ENCODE results near the gene TMEM165.

Gene TMEM165

DNA sequence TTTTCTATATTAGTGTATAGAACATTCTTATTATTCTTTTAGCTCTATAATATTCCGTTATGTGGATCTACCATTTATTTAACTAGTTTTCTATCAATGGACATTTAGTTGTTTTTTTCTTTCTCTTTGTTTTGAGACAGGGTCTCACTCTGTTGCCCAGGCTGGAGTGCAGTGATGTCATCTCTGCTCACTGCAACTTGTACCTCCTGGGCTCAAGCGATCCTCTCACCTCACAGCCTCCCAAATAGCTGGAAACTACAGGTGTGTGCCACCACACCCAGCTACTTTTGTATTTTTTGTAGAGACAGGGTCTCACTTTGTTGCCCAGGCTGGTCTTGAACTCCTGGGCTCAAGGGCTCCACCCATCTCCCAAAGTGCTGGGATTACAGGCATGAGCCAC lies 10.8 kb downstream of the TMEM165 start:
- no peak for DNase-seq (ENCODE audit: low read depth)

DNA sequence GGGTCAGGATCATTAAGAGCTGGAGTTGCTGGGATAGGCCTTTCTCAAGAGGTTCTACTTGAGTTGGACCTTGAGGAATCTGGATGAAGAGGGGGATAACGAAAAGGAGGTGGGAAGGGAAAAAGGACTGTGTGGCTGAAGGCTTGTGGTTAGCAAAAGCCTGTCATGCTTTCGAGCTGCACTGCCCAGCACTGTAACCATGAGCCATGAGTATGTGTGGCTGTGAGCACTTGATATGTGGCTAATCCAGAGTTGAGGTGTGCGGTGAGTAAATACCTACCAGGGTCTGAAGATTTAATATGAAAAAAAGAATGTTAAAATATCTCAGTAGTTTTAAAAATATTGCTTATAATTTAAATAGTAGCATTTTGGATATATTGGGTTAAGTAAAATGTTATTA lies 11.4 kb downstream of the TMEM165 start:
- DNase-seq (ENCODE audit: low read depth), result no peak

DNA sequence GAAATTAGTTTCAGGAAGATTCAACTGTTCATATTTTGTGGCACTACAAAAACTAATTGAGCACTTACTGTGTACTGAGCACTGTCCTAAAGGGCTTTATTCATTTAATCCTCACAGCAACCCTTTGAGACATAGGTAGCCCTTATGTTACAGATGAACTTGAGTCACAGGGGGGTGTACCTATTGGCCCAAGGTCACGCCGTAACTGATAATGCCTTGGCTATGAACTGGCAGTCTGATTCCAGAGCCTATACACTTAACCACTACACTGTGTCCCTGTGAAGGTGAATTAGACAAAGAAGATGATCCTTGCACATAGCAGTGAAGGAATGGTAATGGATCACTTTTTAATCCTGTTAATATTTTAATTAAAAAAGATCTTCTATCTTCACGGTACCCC lies 12.0 kb downstream of the TMEM165 start:
- DNase-seq (ENCODE audit: low read depth), result no peak

DNA sequence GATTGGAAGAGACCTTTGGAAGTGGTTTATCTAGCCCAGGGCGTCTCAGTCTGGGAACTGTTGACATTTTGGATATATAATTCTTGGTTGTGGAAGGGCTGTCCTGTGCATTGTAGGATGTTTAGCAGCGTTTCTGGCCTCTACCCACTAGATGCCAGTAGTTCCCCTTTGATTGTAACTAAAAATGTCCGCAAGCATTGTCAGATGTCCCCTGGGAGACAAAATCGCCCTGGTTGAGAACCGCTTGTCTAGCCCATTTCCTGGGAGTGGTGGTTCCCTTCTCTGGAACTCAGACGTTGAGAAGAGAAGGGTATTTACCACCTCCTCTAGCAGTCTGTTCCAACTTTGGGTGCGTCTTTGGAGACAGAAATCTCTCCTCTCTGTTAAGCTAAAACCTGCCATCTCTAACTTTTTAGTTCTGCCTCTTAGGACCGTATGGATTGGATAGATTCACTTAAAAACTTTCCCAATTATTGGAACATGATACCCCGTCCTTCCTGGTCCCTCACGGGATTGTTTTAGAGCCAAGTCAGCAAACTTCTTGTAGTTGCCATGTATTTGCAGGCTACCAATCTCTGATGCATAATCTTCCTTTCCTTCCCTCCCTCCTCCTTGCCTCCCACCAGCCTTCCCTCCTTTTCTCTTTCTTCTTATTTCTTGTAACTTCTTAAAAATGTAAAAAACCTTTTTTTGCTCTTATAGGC lies 13.9 kb downstream of the TMEM165 start:
- no peak for DNase-seq (ENCODE audit: low read depth)

DNA sequence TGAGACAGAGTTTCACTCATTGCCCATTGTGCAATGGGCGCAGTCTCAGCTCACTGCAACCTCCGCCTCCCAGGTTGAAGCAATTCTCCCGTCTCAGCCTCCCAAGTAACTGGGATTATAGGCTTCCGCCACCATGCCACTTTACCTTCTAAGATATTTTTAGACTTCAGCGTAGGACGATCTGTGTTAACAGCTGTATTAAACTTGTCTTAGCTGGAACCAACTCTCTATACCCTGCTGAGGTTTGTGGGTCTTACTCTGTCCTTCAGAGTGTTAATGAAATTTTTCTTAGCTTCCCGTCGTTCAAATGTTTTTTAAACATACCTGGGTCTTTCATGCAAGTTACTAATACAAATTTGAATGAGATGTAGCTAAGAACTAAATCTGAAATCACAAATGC lies 14.7 kb downstream of the TMEM165 start:
- no peak for DNase-seq (ENCODE audit: low read depth)

DNA sequence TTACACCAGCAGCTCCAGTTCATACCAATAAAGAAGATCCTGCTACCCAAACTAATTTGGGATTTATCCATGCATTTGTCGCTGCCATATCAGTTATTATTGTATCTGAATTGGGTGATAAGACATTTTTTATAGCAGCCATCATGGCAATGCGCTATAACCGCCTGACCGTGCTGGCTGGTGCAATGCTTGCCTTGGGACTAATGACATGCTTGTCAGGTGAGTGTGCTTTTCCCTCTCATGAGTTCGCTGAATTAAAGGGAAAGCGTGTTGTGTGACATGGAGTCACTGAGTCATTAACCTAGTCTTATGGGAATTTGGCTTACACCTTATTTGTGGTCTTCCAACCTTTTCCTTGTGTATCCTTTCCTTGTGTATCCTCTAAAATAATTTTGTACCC lies 15.9 kb downstream of the TMEM165 start:
- no peak for DNase-seq (ENCODE audit: low read depth)

- DNase-seq (ENCODE audit: low read depth), result no peak
These were observed 20.4 kb downstream of the TMEM165 start for GRCh38 chr4:55416176-55416575.

GRCh38 chr4:55424791-55425190 lies 29.0 kb downstream of the TMEM165 start:
- no peak for DNase-seq (ENCODE audit: low read depth)

DNA sequence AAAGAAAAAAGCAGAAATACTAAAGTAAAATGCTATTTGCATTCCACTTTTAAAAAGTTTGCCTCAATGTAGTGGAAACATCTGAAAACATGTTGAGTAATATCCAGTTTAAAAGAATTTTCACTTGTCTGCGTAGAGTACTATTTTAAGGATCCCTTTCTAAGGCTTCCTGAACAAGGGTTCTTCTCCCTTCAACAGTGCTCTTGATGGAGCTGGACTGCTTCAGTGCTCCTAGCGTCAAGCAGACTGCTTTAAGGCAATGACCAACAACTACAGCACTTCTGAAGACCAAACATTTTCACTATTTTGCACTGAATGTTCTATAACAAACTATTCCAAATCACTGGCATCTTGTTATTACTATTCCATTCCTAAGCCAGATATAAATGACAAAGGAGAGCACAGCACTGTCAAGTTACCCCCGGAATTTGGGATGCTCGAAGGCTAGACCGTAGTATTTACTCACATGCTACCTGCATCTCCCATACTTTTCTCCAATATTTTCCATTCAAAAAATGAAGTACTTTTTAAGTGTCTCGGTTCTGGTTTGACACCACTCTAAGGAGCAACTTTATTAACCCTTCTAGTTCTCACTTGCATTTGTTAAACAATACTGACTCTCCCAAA lies 36.1 kb downstream of the TMEM165 start:
- DNase-seq (ENCODE audit: low read depth), result no peak

- no peak for DNase-seq (ENCODE audit: low read depth)
These were observed 39.5 kb downstream of the TMEM165 start for GRCh38 chr4:55435141-55435841.

DNA sequence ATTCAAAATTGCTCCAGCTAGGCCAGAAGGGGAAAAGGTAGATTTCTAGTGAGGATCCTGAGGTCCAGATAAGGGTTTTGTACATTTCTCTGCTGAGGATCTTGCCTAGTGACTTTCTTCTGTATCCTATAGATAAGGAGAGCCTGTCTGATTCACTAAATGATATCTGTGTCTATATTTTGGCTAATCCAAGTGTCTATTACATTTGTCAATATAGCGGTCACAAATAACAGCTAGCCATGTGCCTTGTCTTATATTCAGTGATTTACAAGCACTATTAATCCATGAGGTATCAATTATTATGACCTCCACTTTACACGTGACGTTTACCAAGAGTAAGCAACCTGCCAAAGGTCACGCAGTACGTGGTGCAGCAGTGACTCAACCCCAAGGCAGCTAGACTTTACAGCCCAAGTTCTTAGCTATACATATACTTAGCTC lies 41.6 kb downstream of the TMEM165 start:
- no peak for DNase-seq (ENCODE audit: low read depth)

DNA sequence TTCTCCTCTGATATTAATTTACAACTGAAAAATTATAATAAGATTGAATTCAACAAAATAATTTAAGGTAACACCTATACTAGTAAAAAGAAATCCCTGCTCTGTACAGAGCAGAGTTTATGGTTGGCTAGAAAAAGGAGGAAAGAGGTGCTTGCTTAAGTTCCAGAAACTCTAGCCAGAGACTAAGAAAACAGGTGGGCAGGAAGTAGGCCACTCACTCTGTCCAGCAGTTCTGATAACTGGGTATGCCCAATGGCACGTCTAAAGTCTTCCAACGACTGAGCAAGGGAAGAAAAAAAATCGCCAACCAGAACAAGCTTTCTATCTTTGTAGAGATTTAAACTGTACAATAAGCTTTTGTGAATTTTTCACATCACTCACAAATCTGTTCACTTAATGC lies 42.1 kb downstream of the TMEM165 start:
- no peak for DNase-seq (ENCODE audit: low read depth)

- DNase-seq (ENCODE audit: low read depth), result no peak
These were observed 42.6 kb downstream of the TMEM165 start for GRCh38 chr4:55438314-55438713.

DNA sequence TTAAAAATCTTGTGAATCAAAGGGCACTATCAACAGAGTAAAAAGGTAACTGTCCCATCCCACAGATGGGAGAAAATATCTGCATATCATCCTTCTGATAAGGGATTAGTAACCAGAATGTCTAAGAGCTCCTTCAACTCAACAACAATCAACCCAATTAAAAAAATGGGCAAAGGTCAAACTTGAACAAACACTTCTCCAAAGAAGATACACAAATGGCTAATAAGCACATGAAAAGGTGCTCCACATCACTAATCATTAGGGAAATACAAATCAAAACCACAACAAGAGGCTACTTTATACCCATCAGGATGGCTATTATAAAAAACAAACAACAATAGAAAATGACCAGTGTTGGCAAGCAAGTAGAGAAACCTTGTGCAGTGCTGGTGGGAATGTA lies 43.3 kb downstream of the TMEM165 start:
- DNase-seq (ENCODE audit: low read depth), result no peak

DNA sequence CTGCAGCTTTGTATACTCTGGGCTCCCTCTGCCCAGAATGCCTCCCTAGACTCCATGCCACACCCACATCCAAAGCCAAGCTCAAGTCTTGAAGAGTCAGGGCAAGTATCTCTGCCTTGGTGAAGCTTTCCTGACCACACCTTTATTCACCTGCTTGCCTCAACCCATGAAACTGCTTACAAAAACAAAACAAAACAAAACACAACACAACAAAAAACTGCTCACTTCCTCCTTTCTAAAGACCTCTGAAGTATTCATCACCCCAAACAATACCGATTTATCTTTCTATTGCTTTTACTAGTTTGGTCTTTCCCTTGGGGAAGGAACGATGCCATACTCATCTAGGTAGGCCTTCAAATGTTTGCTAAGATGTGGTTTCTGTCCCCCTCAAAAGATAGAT lies 45.0 kb downstream of the TMEM165 start:
- no peak for DNase-seq (ENCODE audit: low read depth)

DNA sequence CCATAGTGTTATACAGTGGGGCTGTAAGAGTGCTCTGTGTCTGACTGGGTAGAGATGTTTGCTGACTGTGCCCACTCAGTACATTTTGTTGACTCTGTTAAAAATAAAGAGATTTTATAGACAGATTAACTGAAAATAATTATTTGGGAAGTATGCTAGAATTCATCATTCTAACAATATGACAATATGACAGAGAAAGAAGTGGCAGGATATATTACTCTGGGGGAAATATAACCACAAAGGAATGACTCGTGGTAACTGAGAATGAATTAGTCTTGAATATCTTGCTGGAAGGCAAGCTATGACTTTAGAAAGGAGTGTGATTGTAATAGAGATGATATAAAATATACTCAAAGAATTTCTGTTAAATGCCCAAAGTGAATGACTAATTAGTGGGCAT lies 46.8 kb downstream of the TMEM165 start:
- no peak for DNase-seq (ENCODE audit: low read depth)

DNA sequence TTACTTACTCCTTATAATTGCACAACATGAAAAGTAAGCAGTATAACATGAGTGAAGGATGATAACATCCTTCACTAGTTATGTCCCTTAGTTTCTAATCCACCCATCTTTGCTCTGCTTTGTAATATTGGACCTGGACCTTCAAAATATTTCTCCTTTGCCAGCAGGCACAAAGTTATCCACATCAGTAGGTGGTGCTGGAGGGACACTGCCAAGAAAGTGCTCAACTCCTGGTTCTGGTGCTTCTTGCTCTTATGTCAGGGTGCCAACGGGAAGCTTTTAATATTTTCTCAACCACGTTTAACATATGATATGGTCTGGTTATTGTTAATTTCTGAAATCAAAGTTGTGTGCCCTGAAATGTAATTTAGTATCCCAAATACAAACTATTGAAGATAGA lies 49.1 kb downstream of the TMEM165 start:
- DNase-seq (ENCODE audit: low read depth), result no peak

DNA sequence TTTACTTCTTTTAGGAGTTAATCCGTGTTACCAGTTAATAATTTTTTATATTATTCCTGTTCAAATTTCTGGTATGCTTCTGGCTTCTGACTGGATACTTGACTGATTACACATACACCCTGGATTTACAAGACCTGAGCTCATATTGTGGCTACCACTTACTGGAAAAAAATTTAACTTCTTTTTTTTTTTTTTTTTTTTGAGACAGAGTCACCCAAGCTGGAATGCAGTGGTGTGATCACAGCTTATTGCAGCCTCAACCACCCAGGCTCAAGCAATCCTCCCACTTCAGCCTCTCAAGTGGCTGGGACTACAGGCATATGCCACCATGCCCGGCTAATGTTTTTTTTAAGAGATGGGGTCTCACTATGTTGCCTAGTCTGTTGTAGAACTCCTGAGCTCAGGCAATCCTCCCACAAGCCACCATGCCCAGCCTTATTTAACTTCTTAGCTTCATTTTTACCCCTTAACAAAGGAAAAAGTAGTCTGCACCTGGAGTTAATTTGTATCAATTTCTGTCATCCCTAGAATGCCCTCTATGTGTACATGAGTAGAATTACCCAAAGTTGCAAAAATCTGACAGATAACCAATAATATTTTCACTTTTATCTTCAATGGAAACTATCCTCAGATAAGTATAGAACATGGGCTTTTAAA lies 50.3 kb downstream of the TMEM165 start:
- peak; percentile 59 for DNase-seq (ENCODE audit: low read depth)

- no peak for DNase-seq (ENCODE audit: low read depth)
These were observed 50.8 kb downstream of the TMEM165 start for GRCh38 chr4:55446578-55446922.

GRCh38 chr4:55447108-55447708 lies 51.5 kb downstream of the TMEM165 start:
- no peak for DNase-seq (ENCODE audit: low read depth)

DNA sequence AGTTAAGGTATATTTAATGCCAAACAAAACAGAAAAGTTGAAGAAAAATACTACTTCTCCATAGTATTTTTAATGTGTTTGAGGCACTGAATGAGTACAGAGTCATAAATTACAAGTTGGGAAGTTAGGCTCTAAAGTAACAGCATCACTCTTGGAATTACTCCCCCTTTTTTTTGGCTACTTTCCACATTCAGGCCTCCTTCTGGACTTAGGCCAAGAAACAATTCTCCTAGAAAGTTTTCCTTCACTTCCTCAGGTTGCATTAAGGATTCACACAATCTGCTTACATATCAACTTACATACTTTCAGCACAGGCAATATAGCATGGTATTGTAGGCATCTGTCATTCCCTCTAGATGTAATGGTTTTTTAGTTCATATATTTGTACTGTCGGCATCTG lies 52.1 kb downstream of the TMEM165 start:
- no peak for DNase-seq (ENCODE audit: low read depth)

DNA sequence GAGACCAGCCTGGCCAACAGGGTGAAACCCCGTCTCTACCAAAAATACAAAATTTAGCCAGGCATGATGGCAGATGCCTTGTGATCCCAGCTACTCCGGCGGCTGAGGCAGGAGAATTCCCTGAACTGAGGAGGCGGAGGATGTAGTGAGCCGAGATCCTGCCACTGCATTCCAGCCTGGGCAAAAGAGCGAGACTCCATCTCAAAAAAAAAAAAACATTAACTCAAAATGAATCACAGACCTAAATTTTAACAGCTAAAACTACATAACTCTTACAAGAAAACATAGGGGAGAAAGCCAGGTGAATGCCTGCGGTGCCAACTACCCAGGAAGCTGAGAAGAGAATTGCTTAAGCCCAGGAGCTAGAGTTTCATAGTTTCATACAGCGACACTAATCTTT lies 54.8 kb downstream of the TMEM165 start:
- DNase-seq (ENCODE audit: low read depth), result no peak

DNA sequence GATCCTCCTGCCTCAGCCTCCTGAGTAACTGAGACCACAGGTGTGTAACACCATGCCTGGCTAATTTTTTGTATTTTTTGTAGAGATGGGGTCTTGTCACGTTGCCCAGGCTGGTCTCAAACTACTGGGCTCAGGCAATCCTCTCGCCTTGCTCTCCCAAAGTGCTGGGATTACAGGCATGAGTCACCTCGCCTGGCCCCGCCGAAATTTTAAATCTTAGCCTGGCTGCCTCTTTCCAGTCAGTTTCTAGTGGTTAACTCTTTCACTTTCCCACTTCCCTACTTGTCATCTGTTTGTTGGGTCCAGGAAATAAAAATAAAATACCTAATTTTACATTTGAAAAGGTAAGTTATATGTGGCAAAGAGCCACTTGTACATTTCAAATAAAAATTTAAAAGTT lies 62.4 kb downstream of the TMEM165 start:
- no peak for DNase-seq (ENCODE audit: low read depth)
